GM12878 (cell line): ENCODE measurements around the gene QPCT. TPM values are rescaled to one million over a fixed set of nuclear protein-coding genes. Genes with fewer than 3 reads are reported as not detected.

Source experiments
- ATAC-seq: fragments of 200-7000 bp; cut with Tn5 transposase; 3 replicates; pipeline ENCODE4 v1.9.1; 2020; ENCODE audit warnings: mild to moderate bottlenecking, moderate library complexity
- BruUV-seq: library from RNA; stranded (reverse); fragments of 400-500 nt; replicated peaks from 2 replicates; lab custom pipeline; 2021; lab: Mats Ljungman, UMichigan
- CTCF ChIA-PET: fragments of 300-600 bp; sonication (Branson Sonifier 250); formaldehyde crosslinking; extraction: SDS; loops from one replicate; lab custom pipeline; 2021; ENCODE audit warnings: inconsistent platforms; lab: Yijun Ruan, JAX
- POLR2A ChIA-PET: fragments of 350-600 bp; formaldehyde crosslinking; extraction: SDS; loops from one replicate; lab custom pipeline; 2021; ENCODE audit warnings: inconsistent platforms; lab: Charles Lee
- RAD21 ChIA-PET: fragments of 300-600 bp; sonication (Branson Sonifier 250); formaldehyde crosslinking; loops from one replicate; lab custom pipeline; 2023; ENCODE audit warnings: antibody characterized with exemption; ENCODE audit not compliant: unreplicated experiment; lab: Charles Lee
- SMC1A ChIA-PET: fragments of 300-600 bp; sonication (Branson Sonifier 250); formaldehyde crosslinking; loops from one replicate; lab custom pipeline; 2023; ENCODE audit not compliant: unreplicated experiment, uncharacterized antibody; lab: Charles Lee
- DNase-seq: peaks from one replicate; pipeline ENCODE4 v3.0.0-alpha.2; 2011; ENCODE audit warnings: low read depth, low spot score
- FAIRE-seq: peaks from 3 replicates; lab custom pipeline; 2011; peaks lifted over from hg19 to GRCh38; lab: Jason Lieb, UNC
- H2AFZ ChIP-seq: 2 replicates; pipeline ENCODE4 v1.6.0; 2011; ENCODE audit warnings: low read depth, low read length, control low read depth; ENCODE audit not compliant: control insufficient read depth
- H3K27ac ChIP-seq: 2 replicates; pipeline ENCODE4 v1.5.1; 2011; ENCODE audit warnings: control low read depth; ENCODE audit not compliant: control insufficient read depth, insufficient read depth
- H3K27me3 ChIP-seq, 2 experiments: replicated peaks in 1 of 2; 2 replicates each; pipeline versions ENCODE4 v1.6.0 to v1.6.1; 2011; ENCODE audit warnings: low read length in 1 of 2; ENCODE audit not compliant: control insufficient read depth in 2 of 2, insufficient read depth in 2 of 2
- H3K36me3 ChIP-seq, 2 experiments: 2 replicates each; pipeline ENCODE4 v1.5.1; 2011; ENCODE audit warnings: low read length in 1 of 2; ENCODE audit not compliant: control insufficient read depth in 2 of 2, insufficient read depth in 2 of 2
- H3K4me1 ChIP-seq: 2 replicates; pipeline ENCODE4 v1.6.1; 2011; ENCODE audit warnings: mild to moderate bottlenecking, low read length, moderate library complexity, mixed read lengths; ENCODE audit not compliant: control insufficient read depth, insufficient read depth
- H3K4me2 ChIP-seq: 2 replicates; pipeline ENCODE4 v1.6.0; 2011; ENCODE audit warnings: control low read depth; ENCODE audit not compliant: control insufficient read depth, insufficient read depth
- H3K4me3 ChIP-seq: fragments of 200-600 bp; sonication (generic); 2 replicates; pipeline ENCODE4 v1.5.1; 2016
- H3K79me2 ChIP-seq: 2 replicates; pipeline ENCODE4 v1.6.0; 2011; ENCODE audit warnings: low read length; ENCODE audit not compliant: control insufficient read depth, insufficient read depth
- H3K9ac ChIP-seq: 2 replicates; pipeline ENCODE4 v1.8.0; 2011; ENCODE audit warnings: low read length, control low read depth, mixed read lengths; ENCODE audit not compliant: control insufficient read depth, insufficient read depth
- H3K9me3 ChIP-seq: replicated peaks from 3 replicates; pipeline ENCODE4 v1.5.1; 2011; ENCODE audit warnings: mild to moderate bottlenecking, low read length; ENCODE audit not compliant: control insufficient read depth, insufficient read depth
- H4K20me1 ChIP-seq: 2 replicates; pipeline ENCODE4 v1.6.0; 2011; ENCODE audit not compliant: control insufficient read depth, insufficient read depth
- ATF7 ChIP-seq: fragments of 450-650 bp; IDR thresholded peaks from 2 replicates; pipeline ENCODE4 v1.6.1; 2016; ENCODE audit warnings: low read depth, mild to moderate bottlenecking
- BHLHE40 ChIP-seq, 2 experiments: fragments of 450-650 bp in 1 of 2; IDR thresholded peaks; 2 replicates each; pipeline ENCODE4 v1.6.1; 2011 to 2017; ENCODE audit warnings: low read depth in 2 of 2, borderline replicate concordance in 1 of 2, improper control_type of control experiment in 1 of 2, low read length in 1 of 2, mild to moderate bottlenecking in 1 of 2
- DPF2 ChIP-seq: fragments of 450-650 bp; IDR thresholded peaks from 2 replicates; pipeline ENCODE4 v1.6.1; 2017; ENCODE audit warnings: mild to moderate bottlenecking
- FOXM1 ChIP-seq: IDR thresholded peaks from 2 replicates; pipeline ENCODE4 v1.6.1; 2012; ENCODE audit warnings: low read depth, mild to moderate bottlenecking, inconsistent platforms, low read length, moderate library complexity
- HDAC2 ChIP-seq: fragments of 200-600 bp; sonication (generic); IDR thresholded peaks from 2 replicates; pipeline ENCODE4 v1.6.1; 2017
- MEF2A ChIP-seq: IDR thresholded peaks from 2 replicates; pipeline ENCODE4 v1.6.1; 2011; ENCODE audit warnings: low read depth, mild to moderate bottlenecking, low read length, moderate library complexity; ENCODE audit not compliant: insufficient read depth
- MYC ChIP-seq: IDR thresholded peaks from 2 replicates; pipeline ENCODE4 v1.6.1; 2011; ENCODE audit warnings: mild to moderate bottlenecking, low read length, moderate library complexity, inconsistent platforms; ENCODE audit not compliant: insufficient read depth, insufficient replicate concordance, insufficient read length, severe bottlenecking
- NR2C1 ChIP-seq: fragments of 450-650 bp; IDR thresholded peaks from 2 replicates; pipeline ENCODE4 v1.6.1; 2017; ENCODE audit warnings: antibody characterized with exemption, mild to moderate bottlenecking, moderate library complexity
- SREBF2 ChIP-seq: IDR thresholded peaks from 2 replicates; pipeline ENCODE4 v1.6.1; 2012; ENCODE audit warnings: mild to moderate bottlenecking, low read length
- TBL1XR1 ChIP-seq: IDR thresholded peaks from 2 replicates; pipeline ENCODE4 v1.6.1; 2012; ENCODE audit warnings: low read depth, low read length, improper control_type of control experiment
- whole genome bisulfite sequencing: methylation state at CpG from one replicate; pipeline ENCODE4 v1.1.6; 2016; ENCODE audit warnings: low lambda C conversion rate; ENCODE audit not compliant: insufficient replicate concordance, insufficient coverage; ENCODE audit errors: missing lambda C conversion rate; 5-methylcytosine and 5-hydroxymethylcytosine counted together
- in situ Hi-C: fragments of 300-500 bp; cut with MboI; formaldehyde crosslinking; loops from 9 replicates; pipeline ENCODE4 v1.14.3; 2018; ENCODE audit warnings: mixed read lengths
- intact Hi-C: fragments of 100-400 bp; cut with micrococcal nuclease; formaldehyde crosslinking; loops from one replicate; pipeline ENCODE4 v1.14.2; 2022; ENCODE audit not compliant: unreplicated experiment
- polyA plus RNA-seq, 11 experiments: library from polyadenylated mRNA; depleted of rRNA in 4 of 11; unstranded in 6 of 11; stranded (reverse) in 5 of 11; fragments of >200 nt; fragmentation: Nextera tagmentation in 4 of 11; fragmentation: Illumina TruSeq in 1 of 11; extraction: Ambion mirVana in 4 of 11; extraction: Trizol in 1 of 11; gene quantifications; 1 replicate in 1 of 11; 2 replicates in 10 of 11; pipeline versions ENCODE4 v1.2.1 to v1.2.3, GENCODE V29; 2011 to 2016; ENCODE audit warnings: inconsistent platforms in 2 of 11, missing spikeins in 2 of 11, low read depth in 1 of 11
- total RNA-seq, 4 experiments: library from RNA; depleted of rRNA in 3 of 4; stranded (reverse); fragments of >200 nt in 3 of 4; fragmentation: Illumina TruSeq in 1 of 4; extraction: Trizol in 1 of 4; gene quantifications; 2 replicates each; pipeline versions ENCODE4 v1.2.1 to v1.2.3, GENCODE V29; 2013 to 2021
- TF ChIP-seq, protein P1 (sequence below): fragments of 450-650 bp; IDR thresholded peaks from 2 replicates; pipeline ENCODE4 v1.6.1; 2016; ENCODE audit warnings: mild to moderate bottlenecking

The QPCT gene
- total and polyA plus RNA-seq, 10 of the 15 experiments (the other 5 are each of a cell fraction or from before 2014, with no cell fraction given) = 0.14 to 0.86 (median 0.18) TPM; not detected in 1

GRCh38 chr2:37421686-37422085, 77.3 kb downstream of the QPCT start:
- no peak overlapping the region for H3K4me3 ChIP-seq
- H3K27ac ChIP-seq = no peak overlapping the region
- SMC1A ChIA-PET = interaction anchor here (1.0 to 1.6 kb wide), 5 partner anchors 9 to 456 kb away, joined by 3 to 5 read pairs (median 3); no protein-coding TSS in a partner anchor
- TF ChIP-seq, protein P1, sequence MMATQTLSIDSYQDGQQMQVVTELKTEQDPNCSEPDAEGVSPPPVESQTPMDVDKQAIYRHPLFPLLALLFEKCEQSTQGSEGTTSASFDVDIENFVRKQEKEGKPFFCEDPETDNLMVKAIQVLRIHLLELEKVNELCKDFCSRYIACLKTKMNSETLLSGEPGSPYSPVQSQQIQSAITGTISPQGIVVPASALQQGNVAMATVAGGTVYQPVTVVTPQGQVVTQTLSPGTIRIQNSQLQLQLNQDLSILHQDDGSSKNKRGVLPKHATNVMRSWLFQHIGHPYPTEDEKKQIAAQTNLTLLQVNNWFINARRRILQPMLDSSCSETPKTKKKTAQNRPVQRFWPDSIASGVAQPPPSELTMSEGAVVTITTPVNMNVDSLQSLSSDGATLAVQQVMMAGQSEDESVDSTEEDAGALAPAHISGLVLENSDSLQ = no peak
- TF ChIP-seq NR2C1 (no peak), ATF7 (no peak), BHLHE40 (IDR thresholded peaks at IDR 0.05; ENCODE audit: borderline replicate concordance in 1 of 2, low read depth in 2 of 2, low read length in 1 of 2) (no peak), TBL1XR1 (no peak)
- DNase-seq (no peak), FAIRE-seq (no peak), ATAC-seq (no peak)
- no TSS peak for BruUV-seq
- H3K9ac ChIP-seq = no peak overlapping the region
- no peaks in the 10 kb centered on the region; the same call in 2 of the 3 replicates for H3K9me3 ChIP-seq
- H2AFZ ChIP-seq = no peak overlapping the region
- POLR2A ChIA-PET = no interaction called here
- CTCF ChIA-PET = interaction anchor here (1.2 to 2.5 kb wide), 3 partner anchors 25 to 455 kb away, joined by 3 to 9 read pairs (median 5); no protein-coding TSS in a partner anchor
- RAD21 ChIA-PET = no interaction called here
- H3K4me1 ChIP-seq = no peaks in the 10 kb centered on the region
- H4K20me1 ChIP-seq = no peaks in the 10 kb centered on the region
- in situ Hi-C loops (no loop called here), intact Hi-C loops (no loop called here)
- no peak overlapping the region for H3K4me2 ChIP-seq
- H3K79me2 ChIP-seq = no peaks in the 10 kb centered on the region
- no peaks in the 10 kb centered on the region for H3K27me3 ChIP-seq
- no peaks in the 10 kb centered on the region for H3K36me3 ChIP-seq
- 90% methylated on average over 6 of the region's 6 CpGs for WGBS

- no peaks in the 10 kb centered on the region for H3K36me3 ChIP-seq
- no peak overlapping the region for H3K27ac ChIP-seq
- ChIA-PET SMC1A (interaction anchor here (0.6 to 1.6 kb wide), 4 partner anchors 10 to 455 kb away, joined by 3 to 5 read pairs (median 4); no protein-coding TSS in a partner anchor), CTCF (interaction anchor here (1.2 to 2.5 kb wide), 4 partner anchors 11 to 454 kb away, joined by 3 to 9 read pairs (median 4); no protein-coding TSS in a partner anchor), POLR2A (no interaction called here), RAD21 (no interaction called here)
- no peak for FAIRE-seq
- no peaks in the 10 kb centered on the region; the same call in 2 of the 3 replicates for H3K9me3 ChIP-seq
- in situ Hi-C loops (no loop called here), intact Hi-C loops (no loop called here)
- no peak overlapping the region for H2AFZ ChIP-seq
- no peak for ATAC-seq
- no peak overlapping the region for H3K4me2 ChIP-seq
- no peak overlapping the region for H3K9ac ChIP-seq
- no peaks in the 10 kb centered on the region for H3K4me1 ChIP-seq
- no peak overlapping the region for H3K4me3 ChIP-seq
- H3K27me3 ChIP-seq = no peaks in the 10 kb centered on the region
- no peaks in the 10 kb centered on the region for H3K79me2 ChIP-seq
- TF ChIP-seq HDAC2 (no peak), DPF2 (no peak), MYC (no peak), SREBF2 (no peak), MEF2A (no peak), FOXM1 (no peak)
- TF ChIP-seq, all 136 proteins: peak for 0
- WGBS = 76% methylated on average over 4 of the region's 4 CpGs
- H4K20me1 ChIP-seq = no peaks in the 10 kb centered on the region
- DNase-seq = no peak
- BruUV-seq = no TSS peak
These were observed 78.4 kb downstream of the QPCT start for GRCh38 chr2:37422816-37423215.
